Measurements from ENCODE around the gene HERC2. TPM values are rescaled to one million over a fixed set of nuclear protein-coding genes. Genes with fewer than 3 reads are reported as not detected.

HERC2 gene
- total and polyA plus RNA-seq, 7 experiments from 2014 or later = 5.5 to 60.4 (median 42.0) TPM

DNA sequence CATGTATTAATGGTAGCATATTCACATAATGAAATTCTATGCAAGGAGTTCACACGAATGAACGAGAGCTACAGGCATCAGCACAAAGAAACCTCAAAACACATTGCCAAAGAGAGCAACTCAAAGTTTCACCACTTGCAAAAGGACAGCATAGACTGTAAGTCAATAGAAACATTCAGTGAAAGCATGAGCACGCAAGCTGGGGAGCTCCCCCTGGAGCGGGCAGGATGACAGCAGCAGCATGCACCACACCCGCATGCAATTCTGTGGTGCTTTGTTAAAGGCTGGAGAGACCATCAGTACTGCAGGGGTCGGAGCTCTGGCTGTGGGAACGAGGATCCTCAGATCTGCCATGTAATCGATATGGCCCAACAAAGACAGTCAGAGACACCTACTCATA lies 241.6 kb downstream of the HERC2 start:
- POLR2A ChIA-PET = no interaction called here
- CTCF ChIA-PET = no interaction called here
- H3K4me3 Mint-ChIP-seq = no peak overlapping the region
- H3K27ac Mint-ChIP-seq = no peak overlapping the region
- Histone ChIP-seq H3K4me1 (ENCODE audit: control insufficient read depth in 2 of 2, insufficient read depth in 2 of 2, low read length in 2 of 2) (no peaks in the 10 kb centered on the region), H3K27me3 (ENCODE audit: control insufficient read depth in 2 of 2, insufficient read depth in 2 of 2, low read length in 2 of 2) (no peaks in the 10 kb centered on the region), H3K27ac (ENCODE audit: low read depth, low read length) (no peak overlapping the region), H3K4me3 (ENCODE audit: low read length) (no peak overlapping the region), H3K9me3 (ENCODE audit: control insufficient read depth in 2 of 3, low read length in 3 of 3) (no peaks in the 10 kb centered on the region), H3K36me3 (ENCODE audit: control insufficient read depth in 2 of 3, insufficient read depth in 3 of 3, low read length in 3 of 3) (no peaks in the 10 kb centered on the region)
- peaks cover 7 to 20% (median 18%) of the 10 kb centered on the region in 5 donors for H3K27me3 Mint-ChIP-seq
- H3K4me1 Mint-ChIP-seq = no peaks in the 10 kb centered on the region
- no peaks in the 10 kb centered on the region for H3K36me3 Mint-ChIP-seq
- no peak for DNase-seq
- intact Hi-C loops (cut with micrococcal nuclease) = no loop called here
- H3K9me3 Mint-ChIP-seq = peaks cover 0 to 3% (median 0%) of the 10 kb centered on the region in 11 donors
- no peak for ATAC-seq

DNA sequence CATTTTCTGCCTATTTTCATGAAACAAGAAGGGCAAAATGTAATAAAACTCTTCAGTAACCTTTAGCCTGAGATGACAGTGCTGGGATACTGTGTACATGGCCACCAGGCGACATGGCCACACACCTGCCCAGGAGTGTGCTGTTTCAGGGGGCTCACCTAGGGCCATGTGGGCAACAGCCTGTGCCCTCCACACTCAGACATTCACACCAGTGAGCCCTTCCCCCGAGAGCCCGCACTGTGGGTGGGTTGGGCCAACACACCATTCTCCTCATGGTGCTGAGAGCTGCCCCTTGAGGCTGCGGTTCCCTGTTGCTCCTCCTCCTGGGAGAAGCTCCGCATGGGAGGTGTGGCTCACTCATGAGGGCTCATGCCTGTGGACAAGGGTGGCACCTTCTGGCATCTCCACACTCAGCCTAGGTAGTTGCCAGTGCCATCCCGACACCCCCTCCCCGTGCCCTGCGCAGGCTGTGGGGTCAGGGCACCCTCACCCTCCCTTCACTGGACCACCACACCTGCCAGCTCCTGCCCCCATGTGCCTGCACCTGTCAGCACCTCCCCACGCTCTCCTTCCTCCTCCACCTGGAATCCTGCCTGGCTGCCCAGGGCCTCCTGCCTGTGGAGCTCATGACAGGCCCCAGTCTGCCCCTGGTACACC lies 242.5 kb downstream of the HERC2 start:
- H3K9me3 ChIP-seq (ENCODE audit: control insufficient read depth in 2 of 3, low read length in 3 of 3) = no peaks in the 10 kb centered on the region
- H3K36me3 Mint-ChIP-seq = no peaks in the 10 kb centered on the region
- H3K27me3 ChIP-seq (ENCODE audit: control insufficient read depth in 2 of 2, insufficient read depth in 2 of 2, low read length in 2 of 2) = no peaks in the 10 kb centered on the region
- no peak overlapping the region for H3K27ac ChIP-seq (ENCODE audit: low read depth, low read length)
- ChIA-PET POLR2A (no interaction called here), CTCF (no interaction called here)
- no peak for ATAC-seq
- no peaks in the 10 kb centered on the region for H3K4me1 ChIP-seq (ENCODE audit: control insufficient read depth in 2 of 2, insufficient read depth in 2 of 2, low read length in 2 of 2)
- H3K4me3 Mint-ChIP-seq = no peak overlapping the region
- no peak overlapping the region for H3K4me3 ChIP-seq (ENCODE audit: low read length)
- peaks cover 3 to 23% (median 14%) of the 10 kb centered on the region in 5 donors for H3K27me3 Mint-ChIP-seq
- DNase-seq = no peak
- H3K27ac Mint-ChIP-seq = no peak overlapping the region
- no peaks in the 10 kb centered on the region for H3K4me1 Mint-ChIP-seq
- intact Hi-C loops (cut with micrococcal nuclease) = no loop called here
- no peaks in the 10 kb centered on the region for H3K36me3 ChIP-seq (ENCODE audit: control insufficient read depth in 2 of 3, insufficient read depth in 3 of 3, low read length in 3 of 3)
- peaks cover 0 to 2% (median 0%) of the 10 kb centered on the region in 11 donors for H3K9me3 Mint-ChIP-seq

DNA sequence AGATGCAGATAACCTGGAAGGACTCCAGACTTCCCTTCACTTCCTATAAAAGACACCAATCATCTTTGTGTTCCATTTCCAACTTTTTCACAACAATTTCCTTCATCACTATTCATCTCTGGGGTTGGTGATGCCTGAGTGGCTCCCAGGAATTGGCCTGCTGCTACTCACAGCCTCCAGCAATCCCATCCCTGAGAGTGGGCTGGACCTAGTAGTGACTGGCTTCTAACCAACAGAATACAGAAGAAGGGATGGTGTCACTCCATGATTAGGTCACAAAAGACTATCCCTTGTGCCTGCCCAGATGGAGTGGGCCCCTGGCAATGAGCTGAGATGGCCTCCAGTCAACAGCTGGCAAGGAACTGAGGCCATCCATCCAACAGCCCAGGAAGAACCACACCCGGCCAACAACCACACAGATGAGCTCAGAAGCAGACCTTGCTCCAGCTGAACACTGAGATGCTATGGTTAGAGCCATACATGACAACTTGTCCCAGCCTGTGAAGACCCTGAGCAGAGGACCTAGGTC lies 243.7 kb downstream of the HERC2 start:
- Histone ChIP-seq H3K36me3 (ENCODE audit: control insufficient read depth in 2 of 3, insufficient read depth in 3 of 3, low read length in 3 of 3) (no peaks in the 10 kb centered on the region), H3K4me1 (ENCODE audit: control insufficient read depth in 2 of 2, insufficient read depth in 2 of 2, low read length in 2 of 2) (no peaks in the 10 kb centered on the region), H3K27ac (ENCODE audit: low read depth, low read length) (no peak overlapping the region), H3K27me3 (ENCODE audit: control insufficient read depth in 2 of 2, insufficient read depth in 2 of 2, low read length in 2 of 2) (no peaks in the 10 kb centered on the region), H3K4me3 (ENCODE audit: low read length) (no peak overlapping the region), H3K9me3 (ENCODE audit: control insufficient read depth in 2 of 3, low read length in 3 of 3) (no peaks in the 10 kb centered on the region)
- Mint-ChIP-seq H3K27me3 (peaks cover 3 to 30% (median 12%) of the 10 kb centered on the region in 5 donors), H3K4me3 (no peak overlapping the region), H3K36me3 (no peaks in the 10 kb centered on the region), H3K9me3 (peaks cover 0 to 3% (median 0%) of the 10 kb centered on the region in 11 donors), H3K4me1 (no peaks in the 10 kb centered on the region), H3K27ac (no peak overlapping the region)
- DNase-seq = no peak
- ChIA-PET POLR2A (no interaction called here), CTCF (no interaction called here)
- no peak for ATAC-seq
- intact Hi-C loops (cut with micrococcal nuclease) = no loop called here

DNA sequence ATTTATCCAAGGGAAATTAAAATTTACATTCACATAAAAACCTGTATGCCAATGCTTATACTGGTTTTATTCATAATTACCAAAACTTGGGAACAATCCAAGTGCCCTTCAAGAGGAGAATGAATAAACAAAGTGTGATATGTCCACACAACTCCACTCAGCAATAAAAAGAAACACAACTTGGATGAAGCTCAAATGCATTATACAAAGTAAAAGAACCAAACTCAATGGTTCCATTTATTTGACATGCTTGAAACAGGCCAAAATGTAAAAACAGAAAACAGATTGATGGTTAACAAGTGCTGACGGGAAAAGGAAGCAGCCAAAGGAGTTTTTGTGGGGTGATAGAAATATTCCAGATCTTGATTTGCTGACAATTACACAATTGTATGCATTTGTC lies 246.4 kb downstream of the HERC2 start:
- Mint-ChIP-seq H3K4me3 (no peak overlapping the region), H3K27me3 (peaks cover 3 to 34% (median 19%) of the 10 kb centered on the region in 5 donors), H3K4me1 (no peaks in the 10 kb centered on the region), H3K9me3 (peaks cover 0 to 3% (median 1%) of the 10 kb centered on the region in 11 donors), H3K36me3 (no peaks in the 10 kb centered on the region), H3K27ac (no peak overlapping the region)
- no peaks in the 10 kb centered on the region for H3K9me3 ChIP-seq (ENCODE audit: control insufficient read depth in 2 of 3, low read length in 3 of 3)
- H3K27ac ChIP-seq (ENCODE audit: low read depth, low read length) = no peak overlapping the region
- H3K27me3 ChIP-seq (ENCODE audit: control insufficient read depth in 2 of 2, insufficient read depth in 2 of 2, low read length in 2 of 2) = no peaks in the 10 kb centered on the region
- CTCF ChIA-PET = no interaction called here
- intact Hi-C loops (cut with micrococcal nuclease) = no loop called here
- no peaks in the 10 kb centered on the region for H3K36me3 ChIP-seq (ENCODE audit: control insufficient read depth in 2 of 3, insufficient read depth in 3 of 3, low read length in 3 of 3)
- ATAC-seq (no peak), DNase-seq (no peak)
- H3K4me1 ChIP-seq (ENCODE audit: control insufficient read depth in 2 of 2, insufficient read depth in 2 of 2, low read length in 2 of 2) = no peaks in the 10 kb centered on the region
- no peak overlapping the region for H3K4me3 ChIP-seq (ENCODE audit: low read length)
- POLR2A ChIA-PET = no interaction called here

DNA sequence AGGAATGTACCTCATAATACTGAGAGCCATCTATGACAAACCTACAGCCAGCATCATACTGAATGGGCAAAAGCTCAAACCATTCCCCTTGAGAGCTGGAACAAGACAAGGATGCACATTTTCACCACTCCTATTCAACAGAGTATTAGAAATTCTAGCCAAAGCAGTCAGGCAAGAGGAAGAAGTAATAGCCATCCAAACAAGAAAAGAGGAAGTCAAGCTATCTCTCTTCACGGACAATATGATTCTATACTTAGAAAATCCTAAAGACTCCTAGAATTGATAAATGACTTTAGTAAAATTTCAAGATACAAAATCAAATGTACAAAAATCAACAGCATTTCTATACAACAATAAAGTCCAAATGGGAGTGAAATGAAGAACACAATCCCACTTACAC lies 253.0 kb downstream of the HERC2 start:
- Mint-ChIP-seq H3K27ac (no peak overlapping the region), H3K4me3 (no peak overlapping the region), H3K36me3 (peaks cover 0 to 5% (median 0%) of the 10 kb centered on the region in 5 donors), H3K4me1 (no peaks in the 10 kb centered on the region), H3K9me3 (peaks cover 0 to 29% (median 10%) of the 10 kb centered on the region in 11 donors), H3K27me3 (peaks cover 9 to 48% (median 37%) of the 10 kb centered on the region in 5 donors)
- Histone ChIP-seq H3K9me3 (ENCODE audit: control insufficient read depth in 2 of 3, low read length in 3 of 3) (no peaks in the 10 kb centered on the region), H3K4me3 (ENCODE audit: low read length) (no peak overlapping the region), H3K4me1 (ENCODE audit: control insufficient read depth in 2 of 2, insufficient read depth in 2 of 2, low read length in 2 of 2) (no peaks in the 10 kb centered on the region), H3K27ac (ENCODE audit: low read depth, low read length) (no peak overlapping the region), H3K27me3 (ENCODE audit: control insufficient read depth in 2 of 2, insufficient read depth in 2 of 2, low read length in 2 of 2) (no peaks in the 10 kb centered on the region), H3K36me3 (ENCODE audit: control insufficient read depth in 2 of 3, insufficient read depth in 3 of 3, low read length in 3 of 3) (no peaks in the 10 kb centered on the region)
- POLR2A ChIA-PET = no interaction called here
- no peak for ATAC-seq
- CTCF ChIA-PET = no interaction called here
- DNase-seq = no peak
- intact Hi-C loops (cut with micrococcal nuclease) = no loop called here

DNA sequence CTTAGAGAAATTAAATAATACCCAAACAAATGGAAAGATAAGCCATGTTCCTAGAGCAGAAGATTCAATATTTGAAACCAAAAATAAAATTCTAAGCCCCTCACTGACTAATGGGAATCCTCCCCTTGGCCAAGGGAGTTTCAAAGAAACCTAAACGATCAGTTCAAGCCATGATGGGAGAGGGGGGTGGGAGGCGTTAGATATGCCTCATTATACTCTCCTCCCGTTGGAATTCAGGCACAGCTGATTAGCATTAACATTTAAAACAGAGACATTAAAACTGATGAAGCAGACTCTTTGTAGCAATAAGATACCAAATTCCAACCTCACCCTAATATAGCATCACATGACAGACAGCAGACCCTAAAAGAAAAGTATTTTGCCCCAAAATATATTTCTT lies 255.7 kb downstream of the HERC2 start:
- peaks cover 0 to 48% (median 15%) of the 10 kb centered on the region in 11 donors for H3K9me3 Mint-ChIP-seq
- peaks cover 9 to 33% (median 31%) of the 10 kb centered on the region in 5 donors for H3K27me3 Mint-ChIP-seq
- no peak overlapping the region for H3K4me3 ChIP-seq (ENCODE audit: low read length)
- peaks cover 0 to 1% (median 0%) of the 10 kb centered on the region in 7 donors for H3K4me1 Mint-ChIP-seq
- intact Hi-C loops (cut with micrococcal nuclease) = no loop called here
- H3K4me1 ChIP-seq (ENCODE audit: control insufficient read depth in 2 of 2, insufficient read depth in 2 of 2, low read length in 2 of 2) = no peaks in the 10 kb centered on the region
- no peaks in the 10 kb centered on the region for H3K36me3 ChIP-seq (ENCODE audit: control insufficient read depth in 2 of 3, insufficient read depth in 3 of 3, low read length in 3 of 3)
- ChIA-PET CTCF (no interaction called here), POLR2A (no interaction called here)
- H3K27ac Mint-ChIP-seq = no peak overlapping the region
- no peaks in the 10 kb centered on the region for H3K27me3 ChIP-seq (ENCODE audit: control insufficient read depth in 2 of 2, insufficient read depth in 2 of 2, low read length in 2 of 2)
- H3K9me3 ChIP-seq (ENCODE audit: control insufficient read depth in 2 of 3, low read length in 3 of 3) = peaks cover 0 to 4% (median 0%) of the 10 kb centered on the region in 3 experiments
- H3K36me3 Mint-ChIP-seq = peaks cover 0 to 5% (median 0%) of the 10 kb centered on the region in 5 donors
- DNase-seq (no peak), ATAC-seq (no peak)
- no peak overlapping the region for H3K4me3 Mint-ChIP-seq
- H3K27ac ChIP-seq (ENCODE audit: low read depth, low read length) = no peak overlapping the region
